ENCODE data around the gene TOMM20. TPM values are rescaled to one million over a fixed set of nuclear protein-coding genes. Genes with fewer than 3 reads are reported as not detected.
"Not testable (repeated sequence)": the region's sequence is repeated elsewhere in the genome, so short reads cannot be mapped to it uniquely, and the experiment has no call there.

Gene TOMM20
- total RNA-seq, 1 experiment from 2014 or later, result 309 TPM

- Mint-ChIP-seq H3K4me3 (ENCODE audit: unreplicated experiment) (no peak overlapping the region), H3K36me3 (ENCODE audit: insufficient read depth, unreplicated experiment) (no peaks in the 10 kb centered on the region), H3K27me3 (ENCODE audit: insufficient read depth, unreplicated experiment) (no peaks in the 10 kb centered on the region), H3K4me1 (ENCODE audit: insufficient read depth, unreplicated experiment) (peaks cover 11% of the 10 kb centered on the region), H3K9me3 (ENCODE audit: unreplicated experiment) (no peaks in the 10 kb centered on the region), H3K27ac (ENCODE audit: low read depth, unreplicated experiment) (no peak overlapping the region)
- POLR2A ChIA-PET, result interaction anchor here (0.8 to 1.4 kb wide), 3 partner anchors 9 to 592 kb away, joined by 3 to 4 read pairs (median 3); no protein-coding TSS in a partner anchor
- BruUV-seq (replicated peaks), result no TSS peak
- intact Hi-C loops (cut with micrococcal nuclease), result no loop called here
- CTCF ChIA-PET, result interaction anchor here (0.8 to 13.2 kb wide), 7 partner anchors 8 to 633 kb away, joined by 3 to 317 read pairs (median 4); no protein-coding TSS in a partner anchor
- no peak for DNase-seq (ENCODE audit: unreplicated experiment)
- no peak for TF ChIP-seq CTCF (IDR thresholded peaks at IDR 0.05; ENCODE audit: unreplicated experiment)
These were observed 40.7 kb downstream of the TOMM20 start for GRCh38 chr1:235087906-235088305.

- ChIA-PET POLR2A (interaction anchor here (5.8 to 7.4 kb wide), 2 partner anchors 474 to 586 kb away, joined by 53 to 171 read pairs; partner anchors contain the start of gene IRF2BP2), CTCF (interaction anchor here (0.6 to 13.2 kb wide), 17 partner anchors 9 to 635 kb away, joined by 3 to 317 read pairs (median 4); partner anchors contain the start of genes IRF2BP2 and TARBP1)
- H3K36me3 Mint-ChIP-seq (ENCODE audit: insufficient read depth, unreplicated experiment); DNase-seq (ENCODE audit: unreplicated experiment); intact Hi-C loops (cut with micrococcal nuclease); H3K27me3 Mint-ChIP-seq (ENCODE audit: insufficient read depth, unreplicated experiment); H3K9me3 Mint-ChIP-seq (ENCODE audit: unreplicated experiment); H3K27ac Mint-ChIP-seq (ENCODE audit: low read depth, unreplicated experiment); BruUV-seq (replicated peaks); H3K4me3 Mint-ChIP-seq (ENCODE audit: unreplicated experiment): not testable (repeated sequence)
- peaks cover 12% of the 10 kb centered on the region for H3K4me1 Mint-ChIP-seq (ENCODE audit: insufficient read depth, unreplicated experiment)
These were observed 43.1 kb downstream of the TOMM20 start for GRCh38 chr1:235085411-235086117.

- H3K27ac Mint-ChIP-seq (ENCODE audit: low read depth, unreplicated experiment); H3K27me3 Mint-ChIP-seq (ENCODE audit: insufficient read depth, unreplicated experiment); H3K36me3 Mint-ChIP-seq (ENCODE audit: insufficient read depth, unreplicated experiment); BruUV-seq (replicated peaks); H3K4me3 Mint-ChIP-seq (ENCODE audit: unreplicated experiment); H3K9me3 Mint-ChIP-seq (ENCODE audit: unreplicated experiment); DNase-seq (ENCODE audit: unreplicated experiment): not testable (repeated sequence)
- CTCF ChIA-PET, result interaction anchor here (0.6 to 13.2 kb wide), 6 partner anchors 11 to 578 kb away, joined by 4 to 317 read pairs (median 43); partner anchors contain the start of gene IRF2BP2
- intact Hi-C loops (cut with micrococcal nuclease), result loop anchor here (5.0 kb wide), 2 partner anchors 308 to 963 kb away; no protein-coding TSS in a partner anchor
- peaks cover 20% of the 10 kb centered on the region for H3K4me1 Mint-ChIP-seq (ENCODE audit: insufficient read depth, unreplicated experiment)
- POLR2A ChIA-PET, result interaction anchor here (0.6 to 7.4 kb wide), 9 partner anchors 12 to 547 kb away, joined by 3 to 171 read pairs (median 34); partner anchors contain the start of gene IRF2BP2
These were observed 47.8 kb downstream of the TOMM20 start for GRCh38 chr1:235080788-235081187.

GRCh38 chr1:235080297-235080657 lies 48.4 kb downstream of the TOMM20 start:
- not testable (repeated sequence) for H3K27ac Mint-ChIP-seq (ENCODE audit: low read depth, unreplicated experiment); H3K27me3 Mint-ChIP-seq (ENCODE audit: insufficient read depth, unreplicated experiment); H3K9me3 Mint-ChIP-seq (ENCODE audit: unreplicated experiment); H3K36me3 Mint-ChIP-seq (ENCODE audit: insufficient read depth, unreplicated experiment); BruUV-seq (replicated peaks); H3K4me3 Mint-ChIP-seq (ENCODE audit: unreplicated experiment); DNase-seq (ENCODE audit: unreplicated experiment)
- intact Hi-C loops (cut with micrococcal nuclease), result loop anchor here (5.0 kb wide), 2 partner anchors 308 to 963 kb away; no protein-coding TSS in a partner anchor
- ChIA-PET CTCF (interaction anchor here (0.6 to 7.4 kb wide), 15 partner anchors 9 to 594 kb away, joined by 3 to 74 read pairs (median 5); partner anchors contain the start of gene IRF2BP2), POLR2A (interaction anchor here (0.6 to 7.4 kb wide), 20 partner anchors 11 to 585 kb away, joined by 3 to 171 read pairs (median 11); partner anchors contain the start of gene IRF2BP2)
- H3K4me1 Mint-ChIP-seq (ENCODE audit: insufficient read depth, unreplicated experiment), result peaks cover 25% of the 10 kb centered on the region

GRCh38 chr1:235079443-235080296 lies 49.0 kb downstream of the TOMM20 start:
- intact Hi-C loops (cut with micrococcal nuclease), result loop anchor here (5.0 kb wide), 2 partner anchors 307 to 962 kb away; no protein-coding TSS in a partner anchor
- Mint-ChIP-seq H3K36me3 (ENCODE audit: insufficient read depth, unreplicated experiment) (no peaks in the 10 kb centered on the region), H3K4me3 (ENCODE audit: unreplicated experiment) (no peak overlapping the region), H3K9me3 (ENCODE audit: unreplicated experiment) (no peaks in the 10 kb centered on the region), H3K4me1 (ENCODE audit: insufficient read depth, unreplicated experiment) (peaks cover 26% of the 10 kb centered on the region), H3K27me3 (ENCODE audit: insufficient read depth, unreplicated experiment) (no peaks in the 10 kb centered on the region), H3K27ac (ENCODE audit: low read depth, unreplicated experiment) (no peak overlapping the region)
- CTCF ChIA-PET, result interaction anchor here (0.6 to 7.4 kb wide), 23 partner anchors 9 to 934 kb away, joined by 3 to 74 read pairs (median 4); partner anchors contain the start of gene IRF2BP2
- BruUV-seq (replicated peaks), result no TSS peak
- TF ChIP-seq CTCF (IDR thresholded peaks at IDR 0.05; ENCODE audit: unreplicated experiment), result no peak
- POLR2A ChIA-PET, result interaction anchor here (0.6 to 7.4 kb wide), 38 partner anchors 11 to 584 kb away, joined by 3 to 171 read pairs (median 5); partner anchors contain the start of gene IRF2BP2
- DNase-seq (ENCODE audit: unreplicated experiment), result peak; percentile 100
